PC-9 (cell line): ENCODE data around the gene IGFBP4. TPM values are rescaled to one million over a fixed set of nuclear protein-coding genes. Genes with fewer than 3 reads are reported as not detected.

Source experiments
- BruUV-seq: library from RNA; stranded (reverse); fragments of 400-500 nt; replicated peaks from 2 replicates; lab custom pipeline; 2021; lab: Mats Ljungman, UMichigan
- CTCF ChIA-PET: fragments of 300-600 bp; sonication (Branson Sonifier 250); formaldehyde crosslinking; loops from one replicate; lab custom pipeline; 2022; ENCODE audit warnings: antibody characterized with exemption; lab: Charles Lee
- POLR2A ChIA-PET: fragments of 300-600 bp; sonication (Branson Sonifier 250); formaldehyde crosslinking; loops from one replicate; lab custom pipeline; 2022; ENCODE audit warnings: antibody characterized with exemption; ENCODE audit not compliant: unreplicated experiment; lab: Charles Lee
- DNase-seq, 2 experiments: peaks; one replicate each; pipeline versions ENCODE4 v3.0.0 to v3.0.0-alpha.2; 2015 to 2022; ENCODE audit warnings: mixed read lengths in 1 of 2
- H2AFZ ChIP-seq: fragments of 200-600 bp; sonication (generic); 2 replicates; pipeline ENCODE4 v1.8.1; 2017; ENCODE audit warnings: antibody characterized with exemption
- H3F3A ChIP-seq: fragments of 200-600 bp; sonication (generic); 2 replicates; pipeline ENCODE4 v1.8.1; 2017; ENCODE audit warnings: antibody characterized with exemption, mild to moderate bottlenecking, low read depth; ENCODE audit not compliant: insufficient read depth
- H3K27ac ChIP-seq: fragments of 200-600 bp; sonication (generic); 2 replicates; pipeline ENCODE4 v1.6.1; 2016; ENCODE audit warnings: mixed run types
- H3K27me3 ChIP-seq: fragments of 200-600 bp; sonication (generic); 2 replicates; pipeline ENCODE4 v1.6.1; 2016; ENCODE audit warnings: low read depth, mixed run types; ENCODE audit not compliant: insufficient read depth
- H3K36me3 ChIP-seq: fragments of 200-600 bp; sonication (generic); 2 replicates; pipeline ENCODE4 v1.6.1; 2016; ENCODE audit warnings: low read depth, mixed run types
- H3K4me1 ChIP-seq: fragments of 200-600 bp; sonication (generic); replicated peaks from 2 replicates; pipeline ENCODE4 v1.6.1; 2016; ENCODE audit warnings: mixed run types; ENCODE audit not compliant: insufficient read depth
- H3K4me2 ChIP-seq: fragments of 200-600 bp; sonication (generic); 2 replicates; pipeline ENCODE4 v1.6.1; 2017; ENCODE audit warnings: mixed run types
- H3K4me3 ChIP-seq: fragments of 200-600 bp; sonication (generic); 2 replicates; pipeline ENCODE4 v1.6.1; 2016; ENCODE audit warnings: mixed run types
- H3K79me2 ChIP-seq: fragments of 200-600 bp; sonication (generic); 2 replicates; pipeline ENCODE4 v1.6.1; 2017; ENCODE audit warnings: low read depth, mixed run types
- H3K9me2 ChIP-seq: fragments of 200-600 bp; sonication (generic); 2 replicates; pipeline ENCODE4 v1.8.1; 2017; ENCODE audit warnings: mild to moderate bottlenecking; ENCODE audit not compliant: insufficient read depth
- H3K9me3 ChIP-seq: fragments of 200-600 bp; sonication (generic); 2 replicates; pipeline ENCODE4 v1.8.1; 2016; ENCODE audit warnings: low read depth; ENCODE audit not compliant: insufficient read depth
- H4K20me1 ChIP-seq: fragments of 200-600 bp; sonication (generic); 2 replicates; pipeline ENCODE4 v1.8.1; 2017; ENCODE audit not compliant: insufficient read depth
- EZH2 ChIP-seq: fragments of 200-600 bp; sonication (generic); IDR thresholded peaks from 2 replicates; pipeline ENCODE4 v1.8.0; 2017; ENCODE audit warnings: antibody characterized with exemption, low read depth
- intact Hi-C: fragments of 100-400 bp; cut with micrococcal nuclease; formaldehyde crosslinking; loops from one replicate; pipeline ENCODE4 v1.10.0; 2022; ENCODE audit not compliant: unreplicated experiment
- total RNA-seq: library from RNA; stranded (reverse); gene quantifications from 2 replicates; pipeline ENCODE4 v1.2.3, GENCODE V29; 2021
- TF ChIP-seq, protein P1 (sequence below): fragments of 200-600 bp; sonication (generic); conservative IDR thresholded peaks from 2 replicates; pipeline ENCODE4 v1.6.1; 2017; ENCODE audit warnings: mixed run types, antibody characterized with exemption, mild to moderate bottlenecking, moderate library complexity

Gene IGFBP4
- total RNA-seq, 1 experiment from 2014 or later: 138 TPM

DNA sequence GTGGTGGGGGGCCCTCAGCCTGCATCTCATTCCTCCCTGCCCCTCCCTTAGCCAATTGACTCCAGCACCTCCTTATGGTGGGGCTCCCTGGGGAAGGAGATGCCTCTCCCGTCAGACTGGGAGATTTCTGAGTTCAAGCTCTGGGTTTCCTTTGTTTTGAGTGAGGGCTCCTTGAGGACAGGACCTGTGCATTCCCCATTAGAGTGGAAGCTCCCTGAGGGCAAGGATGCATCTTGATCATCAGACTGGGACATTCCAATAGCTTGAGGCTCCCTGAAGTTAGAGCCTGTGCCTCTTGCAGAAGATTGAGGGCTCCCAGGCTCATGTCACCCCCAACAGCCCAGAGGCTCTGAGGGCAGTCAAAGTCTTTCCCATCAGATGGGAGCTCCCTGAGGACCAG lies 34.5 kb downstream of the IGFBP4 start:
- H3K36me3 ChIP-seq: no peaks in the 10 kb centered on the region
- H2AFZ ChIP-seq: no peak overlapping the region
- no TSS peak for BruUV-seq
- no peaks in the 10 kb centered on the region for H3K27me3 ChIP-seq
- peaks cover 24% of the 10 kb centered on the region; the same call in 1 of the 2 replicates for H3F3A ChIP-seq
- no peaks in the 10 kb centered on the region for H3K9me3 ChIP-seq
- TF ChIP-seq, protein P1, sequence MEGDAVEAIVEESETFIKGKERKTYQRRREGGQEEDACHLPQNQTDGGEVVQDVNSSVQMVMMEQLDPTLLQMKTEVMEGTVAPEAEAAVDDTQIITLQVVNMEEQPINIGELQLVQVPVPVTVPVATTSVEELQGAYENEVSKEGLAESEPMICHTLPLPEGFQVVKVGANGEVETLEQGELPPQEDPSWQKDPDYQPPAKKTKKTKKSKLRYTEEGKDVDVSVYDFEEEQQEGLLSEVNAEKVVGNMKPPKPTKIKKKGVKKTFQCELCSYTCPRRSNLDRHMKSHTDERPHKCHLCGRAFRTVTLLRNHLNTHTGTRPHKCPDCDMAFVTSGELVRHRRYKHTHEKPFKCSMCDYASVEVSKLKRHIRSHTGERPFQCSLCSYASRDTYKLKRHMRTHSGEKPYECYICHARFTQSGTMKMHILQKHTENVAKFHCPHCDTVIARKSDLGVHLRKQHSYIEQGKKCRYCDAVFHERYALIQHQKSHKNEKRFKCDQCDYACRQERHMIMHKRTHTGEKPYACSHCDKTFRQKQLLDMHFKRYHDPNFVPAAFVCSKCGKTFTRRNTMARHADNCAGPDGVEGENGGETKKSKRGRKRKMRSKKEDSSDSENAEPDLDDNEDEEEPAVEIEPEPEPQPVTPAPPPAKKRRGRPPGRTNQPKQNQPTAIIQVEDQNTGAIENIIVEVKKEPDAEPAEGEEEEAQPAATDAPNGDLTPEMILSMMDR: no peak
- TF ChIP-seq EZH2: no peak
- intact Hi-C loops: no loop called here
- no peak overlapping the region for H3K27ac ChIP-seq
- POLR2A ChIA-PET: no interaction called here
- peaks cover 30% of the 10 kb centered on the region for H3K4me1 ChIP-seq
- no peak overlapping the region for H3K4me2 ChIP-seq
- H3K9me2 ChIP-seq: no peaks in the 10 kb centered on the region
- no peak overlapping the region for H3K4me3 ChIP-seq
- no peaks in the 10 kb centered on the region for H3K79me2 ChIP-seq
- H4K20me1 ChIP-seq: no peaks in the 10 kb centered on the region
- CTCF ChIA-PET: interaction anchor here (0.6 kb wide), 2 partner anchors 32 to 55 kb away, joined by 8 to 9 read pairs; no protein-coding TSS in a partner anchor
- no peak for DNase-seq

DNA sequence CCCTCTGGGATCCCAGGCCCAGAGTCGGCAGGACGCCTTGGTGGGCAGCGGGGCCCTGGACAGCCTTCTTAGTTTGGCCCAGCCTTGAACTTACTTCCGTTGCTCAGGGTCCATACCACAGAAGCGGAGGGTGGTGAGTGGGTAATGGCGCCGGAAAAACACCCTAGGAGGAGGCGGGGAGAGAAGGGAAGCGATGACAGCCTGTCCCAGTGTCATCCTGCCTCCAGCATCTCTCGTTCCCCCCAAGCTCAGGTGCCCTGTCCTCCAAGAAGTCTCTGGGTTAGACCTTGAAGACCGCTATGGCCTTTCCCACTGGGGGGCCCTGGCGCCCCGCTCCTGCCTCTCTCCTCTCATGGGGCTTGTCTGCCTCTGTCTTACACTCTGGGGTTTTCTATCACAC lies 35.2 kb downstream of the IGFBP4 start:
- H3K9me2 ChIP-seq: no peaks in the 10 kb centered on the region

DNA sequence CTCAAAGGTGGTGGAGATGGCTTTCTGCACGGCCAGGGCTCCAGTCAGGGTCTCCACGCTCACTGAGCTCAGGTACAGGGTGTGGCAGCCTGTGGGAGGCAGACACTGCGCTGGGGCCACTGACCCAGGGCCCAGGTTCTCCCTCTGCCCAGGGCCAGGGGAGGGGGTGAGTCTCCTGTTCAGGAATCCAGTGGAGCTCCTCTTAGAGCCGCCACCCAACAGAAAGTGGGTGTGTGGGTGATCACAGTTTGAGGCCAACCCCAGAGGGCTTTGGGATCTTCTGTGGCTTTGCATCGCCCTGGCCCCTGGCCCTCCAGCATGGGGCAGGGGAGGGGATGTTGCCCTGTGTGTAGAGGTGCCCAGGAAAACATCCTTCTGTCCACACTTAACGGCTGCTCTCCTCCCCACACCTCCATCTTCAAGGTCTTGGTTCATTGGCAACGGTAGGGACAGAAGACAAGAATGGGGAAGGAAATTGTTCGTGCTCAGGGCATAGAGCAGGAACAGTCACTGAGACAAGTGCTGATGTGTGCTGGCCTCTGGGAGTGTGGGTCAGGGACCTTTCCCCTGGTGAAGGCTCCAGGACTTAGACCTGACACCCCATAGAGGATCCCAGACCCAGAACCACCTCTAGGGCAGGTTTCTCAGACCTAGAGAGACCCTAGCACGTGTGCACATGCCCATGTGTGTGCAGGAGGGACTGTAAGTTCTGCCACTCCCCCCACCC lies 36.7 kb downstream of the IGFBP4 start:
- Histone ChIP-seq H3K4me2 (no peak overlapping the region), H2AFZ (no peak overlapping the region), H3K27ac (no peak overlapping the region), H4K20me1 (no peaks in the 10 kb centered on the region), H3K27me3 (no peaks in the 10 kb centered on the region), H3K4me1 (peaks cover 43% of the 10 kb centered on the region), H3K9me2 (no peaks in the 10 kb centered on the region), H3F3A (peaks cover 34% of the 10 kb centered on the region; the same call in 1 of the 2 replicates), H3K9me3 (no peaks in the 10 kb centered on the region), H3K79me2 (no peaks in the 10 kb centered on the region), H3K36me3 (no peaks in the 10 kb centered on the region), H3K4me3 (no peak overlapping the region)
- BruUV-seq: no TSS peak
- CTCF ChIA-PET: no interaction called here
- POLR2A ChIA-PET: interaction anchor here (0.5 to 0.6 kb wide), 2 partner anchors 37 to 49 kb away, joined by 3 to 9 read pairs; no protein-coding TSS in a partner anchor
- no peak for DNase-seq
- intact Hi-C loops: no loop called here
- TF ChIP-seq, protein P1: no peak
- TF ChIP-seq EZH2: no peak

More for the DNA sequence above, 35.2 kb downstream of the IGFBP4 start:
- BruUV-seq: no TSS peak
- DNase-seq: no peak
- no peak overlapping the region for H3K4me3 ChIP-seq
- POLR2A ChIA-PET: no interaction called here
- no peak overlapping the region for H2AFZ ChIP-seq
- H3K4me2 ChIP-seq: no peak overlapping the region
- CTCF ChIA-PET: interaction anchor here (0.6 kb wide), 2 partner anchors 32 to 55 kb away, joined by 8 to 9 read pairs; no protein-coding TSS in a partner anchor
- H3K4me1 ChIP-seq: peaks cover 36% of the 10 kb centered on the region
- H4K20me1 ChIP-seq: no peaks in the 10 kb centered on the region
- TF ChIP-seq, protein P1: no peak
- TF ChIP-seq EZH2: no peak
- H3K27ac ChIP-seq: no peak overlapping the region
- no peaks in the 10 kb centered on the region for H3K79me2 ChIP-seq
- intact Hi-C loops: no loop called here
- H3K9me3 ChIP-seq: no peaks in the 10 kb centered on the region
- H3K27me3 ChIP-seq: no peaks in the 10 kb centered on the region
- no peaks in the 10 kb centered on the region for H3K36me3 ChIP-seq
- peaks cover 30% of the 10 kb centered on the region; the same call in 1 of the 2 replicates for H3F3A ChIP-seq
